ENCODE measurements around the gene CYB5R3.
"Not testable (repeated sequence)": the region's sequence is repeated elsewhere in the genome, so short reads cannot be mapped to it uniquely, and the experiment has no call there.

DNA sequence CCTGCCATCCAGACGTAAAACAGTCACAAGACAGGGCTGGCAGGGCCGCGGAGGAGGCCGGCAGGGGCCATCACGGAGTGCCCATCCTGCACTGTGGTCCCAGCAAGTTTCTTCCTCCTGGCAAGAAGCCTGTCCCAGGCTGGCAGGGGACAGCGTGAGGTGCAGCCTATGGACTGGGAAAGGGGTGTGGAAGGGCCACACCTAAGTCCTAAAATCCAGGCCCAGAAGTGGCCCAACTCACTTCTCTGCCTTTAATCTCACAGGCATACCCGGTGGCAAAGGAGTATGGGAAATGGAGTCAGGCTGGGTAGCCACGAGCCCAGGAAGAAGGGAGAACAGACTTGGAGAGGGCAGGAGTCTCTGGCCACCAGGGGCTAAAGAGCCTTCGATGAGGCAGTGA, 78.6 kb downstream of the CYB5R3 start:
- TF ChIP-seq RCOR1 (IDR thresholded peaks at IDR 0.05; ENCODE audit: low read depth, low read length); CTCF (IDR thresholded peaks at IDR 0.05); POLR2A (IDR thresholded peaks at IDR 0.05; ENCODE audit: low read length); EP300 (IDR thresholded peaks at IDR 0.05); TFCP2L1 (CRISPR knock-in tag; IDR thresholded peaks at IDR 0.05); CHD4 (IDR thresholded peaks at IDR 0.05; ENCODE audit: borderline replicate concordance); RAD21 (conservative IDR thresholded peaks at IDR 0.05 in 1 of 2, IDR thresholded peaks at IDR 0.05 in 1 of 2); PBX3 (IDR thresholded peaks at IDR 0.05); HOXB5 (CRISPR knock-in tag; IDR thresholded peaks at IDR 0.05); USF2 (IDR thresholded peaks at IDR 0.05); GATA3 (IDR thresholded peaks at IDR 0.05; ENCODE audit: borderline replicate concordance); KDM1A (IDR thresholded peaks at IDR 0.05; ENCODE audit: low read depth): not testable (repeated sequence)
